Sciatic nerve (tissue), 2 donors: ENCODE results near the gene CARS1. TPM values are rescaled to one million over a fixed set of nuclear protein-coding genes. Genes with fewer than 3 reads are reported as not detected.

Experiments
- ATAC-seq: fragments of 200-7000 bp; cut with Tn5 transposase; one replicate; pipeline ENCODE4 v1.9.1; 2020; ENCODE audit warnings: mild to moderate bottlenecking, moderate library complexity
- DNase-seq: peaks from one replicate; pipeline ENCODE4 v3.0.0-alpha.2; 2020; ENCODE audit warnings: low spot score
- intact Hi-C: fragments of 100-400 bp; cut with DNase I; formaldehyde crosslinking; loops from one replicate; pipeline ENCODE4 v1.14.2; 2022
- total RNA-seq: library from RNA; stranded (reverse); fragmentation: NEBNext Ultra II Directional; extraction: Animal tissue kit (Norgen Biotek cat#: 25700); gene quantifications from one replicate; pipeline ENCODE4 v1.2.1, GENCODE V29; 2021
- donor health status: DM: no; HTN: no; CAD: no.
- donor health status: DM: no; HTN: no; CAD: no.

CARS1 gene
- total RNA-seq = 42.3 TPM

DNA sequence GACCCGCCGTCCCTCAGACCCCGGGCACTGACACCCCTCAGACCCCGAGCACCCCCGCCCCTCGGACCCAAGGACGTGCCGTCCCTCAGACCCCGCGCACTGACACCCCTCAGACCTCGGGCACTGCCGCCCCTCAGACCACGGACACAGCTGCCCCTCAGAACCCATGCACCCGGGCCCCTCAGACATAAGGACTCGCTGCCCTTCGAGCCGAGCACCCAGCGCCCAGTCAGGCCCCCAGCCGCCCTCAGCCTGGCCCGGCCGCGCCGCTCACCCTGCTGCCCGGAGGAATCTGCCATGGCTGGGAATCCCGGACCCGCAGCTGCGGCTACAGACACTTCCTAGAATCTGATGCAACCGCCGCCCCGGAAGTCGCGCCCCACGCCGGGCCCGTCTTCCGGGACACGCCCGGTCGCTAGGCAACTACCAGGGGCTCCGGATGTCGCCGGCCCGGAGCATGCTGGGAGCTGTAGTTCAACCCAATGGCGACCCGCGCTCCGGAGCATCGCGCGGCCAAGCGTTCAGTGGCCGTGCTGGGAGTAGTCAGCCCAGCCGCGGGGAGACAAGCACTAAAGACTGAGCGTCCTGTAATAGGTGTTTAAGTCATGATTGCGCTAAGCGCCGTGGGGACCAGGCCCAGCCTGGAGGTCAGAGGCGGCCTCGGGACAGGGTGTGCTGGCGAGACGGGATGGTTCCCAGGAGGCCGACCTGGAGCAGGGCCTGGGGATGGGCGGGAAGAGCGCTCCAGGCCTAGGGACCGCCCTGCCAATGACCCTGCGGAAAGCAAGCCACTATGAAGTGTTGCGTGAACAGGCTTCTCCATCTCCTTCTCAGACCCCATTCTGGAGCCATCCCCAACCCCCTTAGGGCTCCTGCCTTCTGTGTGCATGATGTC is at the start of gene CARS1:
CARS1 (minus strand) TSS at position 355 of the 895 bp plus-strand sequence; CDS start at position 299, 56 bp downstream.
- intact Hi-C loops = no loop called here
- ATAC-seq (peak; percentile 99), DNase-seq (peak; percentile 97)

- DNase-seq = peak; percentile 50
- intact Hi-C loops = loop anchor here (10.0 kb wide), 1 partner anchor 119 kb away; no protein-coding TSS in a partner anchor
These were observed 48.8 kb upstream of the CARS1 start for GRCh38 chr11:3105791-3106735.

GRCh38 chr11:3104961-3105790 is 48.0 kb upstream of the CARS1 start:
- intact Hi-C loops = loop anchor here (10.0 kb wide), 1 partner anchor 120 kb away; no protein-coding TSS in a partner anchor
- DNase-seq = peak; percentile 51
- no peak for ATAC-seq

More at GRCh38 chr11:3105791-3106735, 48.8 kb upstream of the CARS1 start:
- ATAC-seq = no peak

DNA sequence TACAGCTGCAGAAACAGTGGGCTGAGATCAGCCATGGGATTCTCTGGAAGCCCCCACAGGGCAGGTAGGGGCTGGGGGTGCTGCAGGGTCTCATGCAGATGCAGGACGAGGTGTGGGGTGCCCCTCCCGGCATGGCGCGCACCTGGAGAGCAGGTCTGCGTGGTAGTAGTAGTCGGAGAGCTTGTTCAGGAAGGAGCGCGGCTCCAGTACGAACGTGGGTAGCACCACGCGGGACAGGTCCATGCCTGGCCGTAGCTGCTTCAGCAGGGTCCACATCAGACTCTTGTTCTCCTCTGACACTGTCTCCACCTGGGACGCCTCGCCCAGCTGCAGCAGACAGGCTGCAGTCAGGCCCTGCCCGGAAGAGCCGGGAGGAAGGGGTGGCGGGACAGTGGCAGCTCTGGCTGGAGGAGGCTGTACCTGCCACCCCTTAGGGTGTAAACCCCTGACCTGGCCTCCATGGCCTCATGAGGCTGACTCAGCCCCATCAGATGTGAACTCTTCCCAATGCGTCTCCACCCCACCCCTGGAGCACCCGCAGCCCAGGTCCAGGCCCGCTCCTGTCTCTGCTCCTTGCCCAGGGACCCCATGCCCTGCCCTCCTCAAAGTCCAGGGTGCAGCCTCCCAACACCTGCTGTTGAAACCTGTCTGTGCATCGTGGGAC is 47.0 kb upstream of the CARS1 start:
- intact Hi-C loops = loop anchor here (10.0 kb wide), 1 partner anchor 121 kb away; no protein-coding TSS in a partner anchor
- peak; percentile 54 for DNase-seq
- ATAC-seq = no peak

DNA sequence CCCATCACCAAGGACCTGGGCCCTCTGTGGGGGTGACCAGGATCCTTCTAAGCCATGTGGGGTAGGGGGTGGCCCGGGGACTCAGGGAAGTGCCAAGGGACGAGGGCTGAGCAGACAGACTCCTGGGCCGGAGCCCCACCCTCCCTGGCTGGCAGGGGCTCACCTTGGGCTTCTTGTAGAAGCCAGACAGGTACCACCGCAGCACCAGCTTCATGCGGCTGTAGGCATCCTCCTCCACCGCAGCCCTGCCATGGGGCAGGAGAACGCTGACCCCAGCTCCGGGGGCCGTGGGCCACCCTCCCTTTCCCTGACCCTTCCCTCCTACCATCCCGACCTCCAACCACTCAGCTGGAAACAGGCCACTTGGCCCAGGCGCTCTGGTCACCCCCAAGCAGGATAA is 45.9 kb upstream of the CARS1 start:
- peak; percentile 56 for DNase-seq
- ATAC-seq = no peak
- intact Hi-C loops = loop anchor here (10.0 kb wide), 1 partner anchor 122 kb away; no protein-coding TSS in a partner anchor

DNA sequence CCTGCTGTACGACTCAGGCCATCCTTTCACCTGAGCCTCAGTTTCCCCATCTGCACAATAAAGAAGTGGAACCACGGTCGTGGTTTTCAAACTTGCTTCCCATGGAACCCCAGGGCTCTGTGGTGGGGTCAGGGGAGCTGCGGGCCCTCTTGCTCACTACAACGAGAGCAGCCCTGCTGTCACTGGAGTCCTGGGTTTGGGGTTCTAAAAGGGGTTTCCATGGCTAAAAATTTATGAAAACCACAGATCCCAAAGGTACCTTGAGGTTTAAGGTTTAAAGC is 45.4 kb upstream of the CARS1 start:
- intact Hi-C loops = loop anchor here (10.0 kb wide), 1 partner anchor 122 kb away; no protein-coding TSS in a partner anchor
- ATAC-seq = no peak
- no peak for DNase-seq

DNA sequence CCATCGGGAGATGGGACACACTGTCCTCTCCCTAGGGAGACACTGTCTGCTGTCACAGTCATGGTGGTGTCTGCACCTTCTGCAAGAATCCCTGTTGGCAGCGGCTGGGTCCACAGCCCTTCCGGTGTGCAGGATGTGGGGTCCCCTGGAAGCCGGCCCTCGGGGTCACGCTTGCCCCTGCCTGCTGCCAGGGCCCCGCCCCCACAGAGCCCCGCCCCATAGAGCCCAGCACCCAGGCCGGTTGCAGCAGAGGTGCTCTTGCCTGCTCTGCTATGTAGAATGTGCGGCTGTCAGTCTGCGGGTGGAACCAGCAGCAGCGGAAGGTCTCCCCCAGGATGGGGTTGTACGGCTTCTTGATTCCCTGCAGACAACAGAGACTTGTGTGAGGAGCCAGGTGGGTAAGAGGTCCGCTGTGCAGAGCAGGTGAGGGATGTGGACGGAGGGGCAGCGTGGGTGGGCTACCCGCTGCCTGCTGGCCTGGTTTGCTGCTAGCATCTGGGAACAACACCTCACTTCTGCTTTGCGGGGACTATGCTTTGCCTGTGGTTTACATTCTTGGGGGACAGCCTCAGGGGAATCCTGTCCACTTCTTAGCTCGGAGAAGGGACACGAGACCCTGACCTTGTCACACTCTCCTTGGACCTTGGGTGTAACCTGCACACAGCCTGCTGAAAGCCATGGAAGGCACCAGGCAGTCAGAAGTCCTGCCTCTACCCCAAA is 44.9 kb upstream of the CARS1 start:
- ATAC-seq = no peak
- intact Hi-C loops = loop anchor here (10.0 kb wide), 1 partner anchor 123 kb away; no protein-coding TSS in a partner anchor
- DNase-seq = peak; percentile 56

DNA sequence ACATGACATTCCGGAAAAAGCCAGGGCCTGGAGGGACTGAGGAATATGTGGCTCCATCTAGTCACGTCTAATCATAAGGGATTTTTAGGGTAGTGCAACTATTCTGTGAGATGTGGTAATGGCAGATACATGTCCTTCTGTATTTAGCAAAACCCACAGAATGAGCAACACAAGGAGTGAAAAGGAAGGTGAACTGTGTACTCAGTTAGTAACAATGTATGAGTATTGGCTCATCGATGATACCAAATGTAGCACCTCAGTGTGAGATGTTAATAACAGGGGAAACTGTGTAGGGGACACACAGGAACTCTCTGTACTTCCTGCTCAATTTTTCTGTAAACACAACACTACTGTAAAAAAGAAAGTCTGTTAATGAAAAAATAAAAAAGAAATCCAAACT is 42.0 kb upstream of the CARS1 start:
- ATAC-seq = no peak
- intact Hi-C loops = no loop called here
- no peak for DNase-seq

DNA sequence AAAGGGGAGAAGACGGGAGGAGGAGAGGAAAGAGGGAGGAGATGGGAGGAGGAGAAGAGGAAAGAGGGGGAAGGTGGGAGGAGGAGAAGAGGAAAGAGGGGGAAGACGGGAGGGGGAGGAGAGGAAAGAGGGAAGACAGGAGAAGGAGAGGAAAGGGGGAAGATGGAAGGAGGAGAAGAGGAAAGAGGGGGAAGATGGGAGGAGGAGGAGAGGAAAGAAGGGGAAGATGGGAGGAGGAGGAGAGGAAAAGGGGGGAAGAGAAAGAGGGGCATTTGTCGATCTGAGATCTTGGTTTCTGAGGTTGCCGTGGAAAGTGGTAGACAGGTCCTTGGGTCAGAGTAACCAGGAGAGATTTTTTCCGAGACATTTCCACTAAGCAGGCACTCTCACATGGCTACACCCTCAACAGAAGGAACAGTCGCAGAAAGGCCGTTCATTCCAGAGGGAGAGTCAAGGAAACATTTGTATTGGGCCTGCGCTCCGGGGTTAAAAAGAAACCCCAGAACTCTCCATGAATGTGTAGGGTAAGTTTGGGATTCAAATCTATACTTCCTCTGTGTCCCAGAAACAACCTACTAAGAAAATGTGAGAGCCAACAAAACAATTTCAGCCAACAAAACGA is 39.8 kb upstream of the CARS1 start:
- DNase-seq = no peak
- intact Hi-C loops = no loop called here

GRCh38 chr11:3095712-3096361 is 38.6 kb upstream of the CARS1 start:
- ATAC-seq (peak; percentile 61), DNase-seq (peak; percentile 71)
- intact Hi-C loops = no loop called here

More for the DNA sequence above, 39.8 kb upstream of the CARS1 start:
- ATAC-seq = no peak

- intact Hi-C loops = loop anchor here (5.0 kb wide), 1 partner anchor 57 kb away; no protein-coding TSS in a partner anchor
- ATAC-seq (no peak), DNase-seq (peak; percentile 60)
These were observed 37.1 kb upstream of the CARS1 start for GRCh38 chr11:3094223-3094824.

- intact Hi-C loops = loop anchor here (5.0 kb wide), 1 partner anchor 56 kb away; no protein-coding TSS in a partner anchor
- peak; percentile 64 for DNase-seq
- peak; percentile 27 for ATAC-seq
These were observed 36.3 kb upstream of the CARS1 start for GRCh38 chr11:3093281-3094191.

DNA sequence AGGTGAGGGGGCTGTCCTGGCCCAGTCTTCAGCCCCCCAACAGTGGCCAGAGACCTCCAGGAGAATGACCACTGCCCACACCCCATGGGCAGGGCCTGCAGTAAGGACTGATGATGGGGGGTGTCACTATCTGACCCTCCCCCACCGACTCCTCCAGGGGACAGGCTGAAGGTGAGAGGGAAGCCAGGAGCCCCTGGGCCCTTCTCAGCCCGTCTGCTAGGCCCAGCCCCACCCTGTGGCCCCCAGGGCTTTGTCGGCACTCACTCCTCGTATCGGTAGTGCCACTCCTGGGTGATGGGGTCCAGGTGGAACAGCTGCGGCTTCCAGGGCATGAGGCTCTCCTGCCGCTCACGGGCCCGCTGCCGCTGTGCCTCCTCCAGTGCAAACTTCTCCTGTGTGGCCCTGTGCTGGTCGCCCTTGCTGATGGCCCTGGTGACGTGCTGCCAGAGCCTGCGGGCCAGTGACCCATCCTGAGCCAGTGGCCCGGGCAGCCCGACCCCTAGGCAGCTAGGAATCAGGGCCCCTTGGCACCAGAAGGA is 35.4 kb upstream of the CARS1 start:
- intact Hi-C loops = loop anchor here (5.0 kb wide), 1 partner anchor 55 kb away; no protein-coding TSS in a partner anchor
- DNase-seq = peak; percentile 54
- no peak for ATAC-seq

GRCh38 chr11:3091846-3092602 is 34.8 kb upstream of the CARS1 start:
- peak; percentile 53 for ATAC-seq
- intact Hi-C loops = loop anchor here (5.0 kb wide), 1 partner anchor 55 kb away; no protein-coding TSS in a partner anchor
- DNase-seq = peak; percentile 74
